NOMO-1 treated with DMSO at 0.1 percent for 48 hours (cell line): ENCODE results near the gene TMEM135.
"Not testable (repeated sequence)": the region's sequence is repeated elsewhere in the genome, so short reads cannot be mapped to it uniquely, and the experiment has no call there.

ENCODE experiments used
- DNase-seq: peaks from one replicate; lab custom pipeline; 2025; ENCODE audit not compliant: unreplicated experiment; lab: John Stamatoyannopoulos, UW

The TMEM135 gene

GRCh38 chr11:87255589-87255988 lies 217.9 kb downstream of the TMEM135 start:
- peak; percentile 53 for DNase-seq

DNA sequence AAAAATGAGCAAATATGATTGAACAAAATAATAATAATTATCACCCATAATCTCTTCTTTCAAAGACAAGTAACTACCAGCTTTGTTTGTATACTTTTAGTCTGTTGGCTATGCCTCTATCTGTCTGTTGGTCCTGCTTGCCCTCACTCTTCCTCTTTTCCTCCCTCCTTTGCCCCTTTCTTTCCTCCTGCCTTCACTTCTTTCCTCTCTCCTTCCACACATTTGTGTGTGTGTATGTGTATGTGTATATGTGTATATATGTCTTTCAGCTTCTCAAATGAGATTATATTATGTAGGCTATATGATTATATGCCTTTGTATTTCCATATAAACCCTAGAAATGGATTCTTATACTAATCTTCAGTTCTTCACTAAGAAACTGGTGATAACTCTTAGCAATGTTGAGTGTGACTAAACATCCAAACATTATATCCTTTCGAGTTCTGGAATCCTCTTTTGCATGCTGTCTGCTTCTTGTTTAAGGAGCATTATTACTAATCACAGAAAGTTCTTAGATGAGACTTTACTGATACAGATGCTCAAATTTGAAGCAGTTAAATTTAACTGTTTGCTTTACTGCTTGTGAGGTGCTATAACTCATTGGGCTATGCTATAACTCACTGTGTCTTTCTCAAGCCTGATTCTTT lies 219.1 kb downstream of the TMEM135 start:
- no peak for DNase-seq

- no peak for DNase-seq
These were observed 220.6 kb downstream of the TMEM135 start for GRCh38 chr11:87258171-87258833.

GRCh38 chr11:87259736-87260135 lies 222.0 kb downstream of the TMEM135 start:
- DNase-seq, result no peak

GRCh38 chr11:87260811-87261210 lies 223.1 kb downstream of the TMEM135 start:
- no peak for DNase-seq

- DNase-seq, result no peak
These were observed 225.6 kb downstream of the TMEM135 start for GRCh38 chr11:87263264-87263838.

GRCh38 chr11:87263979-87264378 lies 226.2 kb downstream of the TMEM135 start:
- no peak for DNase-seq

GRCh38 chr11:87265132-87265531 lies 227.4 kb downstream of the TMEM135 start:
- no peak for DNase-seq

DNA sequence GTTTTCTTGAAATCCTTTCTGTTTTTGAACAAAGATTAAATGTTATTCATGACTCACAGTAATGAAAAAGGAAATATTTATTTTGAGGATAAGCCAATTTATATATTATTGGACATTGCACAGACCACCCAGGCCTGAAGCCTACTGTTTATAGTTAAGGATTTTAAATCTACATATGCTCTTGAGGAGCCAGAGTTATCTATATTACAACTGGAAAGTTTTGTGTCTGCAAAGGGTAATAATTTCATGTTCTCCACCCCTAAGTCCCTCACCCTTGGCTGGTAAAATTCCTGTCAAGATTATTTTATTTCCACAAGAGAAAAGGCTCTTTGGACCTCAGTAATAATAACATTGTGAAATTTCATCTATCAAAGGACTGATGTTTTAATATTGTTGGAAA lies 228.2 kb downstream of the TMEM135 start:
- no peak for DNase-seq

DNA sequence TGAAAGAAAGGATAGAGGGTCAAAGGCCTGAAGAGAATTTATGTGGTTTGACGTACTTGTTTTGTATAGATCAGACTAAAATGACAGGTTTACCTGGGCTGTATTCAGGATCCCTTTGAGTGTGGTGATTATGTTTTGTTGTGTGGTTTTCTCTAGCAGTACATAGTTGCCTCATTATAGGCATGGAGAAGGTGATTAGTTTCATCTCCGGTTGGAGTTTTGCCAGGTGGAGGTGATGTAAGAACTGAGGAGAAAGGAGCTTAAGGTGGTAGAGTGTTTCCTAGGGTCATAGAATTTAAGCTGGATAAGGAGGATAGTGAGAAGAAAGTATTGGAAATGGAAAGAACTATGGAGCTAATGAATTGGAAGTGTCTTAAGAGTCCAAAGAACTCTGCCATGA lies 229.0 kb downstream of the TMEM135 start:
- no peak for DNase-seq

- DNase-seq, result not testable (repeated sequence)
These were observed 234.2 kb downstream of the TMEM135 start for GRCh38 chr11:87271951-87272350.

DNA sequence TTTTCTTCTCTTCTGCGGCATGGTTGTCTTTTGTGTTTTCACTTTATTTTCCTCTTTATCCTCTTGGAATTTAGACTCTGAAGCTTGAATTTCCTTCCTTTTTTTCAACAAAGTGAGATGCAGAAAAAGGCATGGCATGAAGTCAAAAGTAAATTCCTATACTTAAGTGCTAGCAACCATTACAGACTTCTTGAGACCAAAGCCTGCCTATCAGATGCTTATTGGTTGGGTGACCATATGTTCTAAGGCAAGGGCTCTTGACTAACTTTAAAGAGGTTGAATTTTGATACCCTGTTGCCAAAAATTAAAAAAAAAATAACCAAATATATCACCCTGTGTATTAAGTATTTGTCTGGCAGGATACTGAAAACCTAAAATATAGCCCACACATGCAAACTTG lies 237.4 kb downstream of the TMEM135 start:
- no peak for DNase-seq

DNA sequence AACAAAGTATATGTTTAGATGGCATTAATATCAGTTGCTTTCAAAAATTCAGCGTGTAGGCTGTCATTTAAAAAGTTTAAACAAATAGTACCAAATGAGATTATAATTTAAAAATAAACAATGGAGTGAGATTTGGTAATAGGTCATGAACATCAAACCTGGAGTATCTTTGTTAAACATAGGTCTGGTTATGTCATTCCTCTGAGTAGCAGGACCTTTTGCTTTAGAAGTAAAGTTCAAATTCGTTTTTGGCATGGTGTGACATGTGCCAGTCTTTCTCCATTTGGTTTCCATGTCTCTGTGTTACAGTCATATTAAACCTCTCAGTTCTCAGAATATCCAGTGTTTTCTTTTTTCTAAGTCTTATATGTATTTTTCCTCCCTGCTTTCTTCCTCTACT lies 242.4 kb downstream of the TMEM135 start:
- DNase-seq, result no peak

GRCh38 chr11:87281496-87281895 lies 243.8 kb downstream of the TMEM135 start:
- peak; percentile 51 for DNase-seq

DNA sequence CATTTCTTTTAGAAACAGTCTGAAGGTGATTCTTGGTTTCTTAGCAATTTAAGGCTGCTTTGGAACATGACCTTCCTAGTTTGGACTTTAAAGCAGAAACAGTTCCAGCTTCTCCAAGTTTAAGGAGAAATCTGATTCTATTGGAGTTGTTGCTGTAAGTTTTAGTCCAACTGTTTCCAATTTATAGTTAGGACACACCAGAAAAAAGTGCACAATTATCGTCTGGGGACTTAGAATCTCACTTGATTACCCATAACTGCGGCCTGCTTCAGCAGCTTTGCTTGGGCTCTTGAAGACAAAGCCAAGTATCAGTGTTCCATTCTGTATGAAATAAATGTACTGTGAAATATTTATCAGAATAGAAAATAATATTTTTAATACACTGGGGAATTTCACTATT lies 246.6 kb downstream of the TMEM135 start:
- DNase-seq, result no peak

- DNase-seq, result not testable (repeated sequence)
These were observed 247.9 kb downstream of the TMEM135 start for GRCh38 chr11:87285674-87286073.

- no peak for DNase-seq
These were observed 248.6 kb downstream of the TMEM135 start for GRCh38 chr11:87286338-87286737.

- DNase-seq, result peak; percentile 44
These were observed 252.7 kb downstream of the TMEM135 start for GRCh38 chr11:87290304-87290922.

- DNase-seq, result no peak
These were observed 254.9 kb downstream of the TMEM135 start for GRCh38 chr11:87292598-87292997.

DNA sequence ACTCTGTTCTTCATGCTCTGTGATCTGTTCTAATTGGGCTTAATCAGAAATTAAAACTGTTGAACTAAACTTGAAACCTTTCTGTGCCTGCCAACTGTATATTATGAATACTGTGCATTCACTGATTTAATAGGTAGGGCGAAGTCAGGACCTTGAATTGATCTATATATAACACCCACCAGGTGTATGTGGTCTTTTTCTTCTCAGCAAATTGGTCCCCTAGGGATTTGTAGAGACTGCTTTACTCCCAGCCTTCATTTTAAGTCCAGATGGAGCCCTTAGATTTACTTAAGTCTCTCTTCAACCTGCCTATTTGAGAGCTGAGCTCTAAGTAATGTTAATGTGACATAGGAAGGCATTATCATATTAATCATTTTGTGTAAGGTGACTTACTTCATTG lies 257.5 kb downstream of the TMEM135 start:
- no peak for DNase-seq

GRCh38 chr11:87296627-87297026 lies 258.9 kb downstream of the TMEM135 start:
- DNase-seq, result no peak

GRCh38 chr11:87298155-87298554 lies 260.4 kb downstream of the TMEM135 start:
- no peak for DNase-seq
